CD1c-positive myeloid dendritic cell (primary cell): ENCODE results near the gene PRXL2A.

Experiments used
- DNase-seq: peaks from one replicate; pipeline ENCODE4 v3.0.0-alpha.2; 2016; ENCODE audit errors: extremely low spot score

PRXL2A gene

DNA sequence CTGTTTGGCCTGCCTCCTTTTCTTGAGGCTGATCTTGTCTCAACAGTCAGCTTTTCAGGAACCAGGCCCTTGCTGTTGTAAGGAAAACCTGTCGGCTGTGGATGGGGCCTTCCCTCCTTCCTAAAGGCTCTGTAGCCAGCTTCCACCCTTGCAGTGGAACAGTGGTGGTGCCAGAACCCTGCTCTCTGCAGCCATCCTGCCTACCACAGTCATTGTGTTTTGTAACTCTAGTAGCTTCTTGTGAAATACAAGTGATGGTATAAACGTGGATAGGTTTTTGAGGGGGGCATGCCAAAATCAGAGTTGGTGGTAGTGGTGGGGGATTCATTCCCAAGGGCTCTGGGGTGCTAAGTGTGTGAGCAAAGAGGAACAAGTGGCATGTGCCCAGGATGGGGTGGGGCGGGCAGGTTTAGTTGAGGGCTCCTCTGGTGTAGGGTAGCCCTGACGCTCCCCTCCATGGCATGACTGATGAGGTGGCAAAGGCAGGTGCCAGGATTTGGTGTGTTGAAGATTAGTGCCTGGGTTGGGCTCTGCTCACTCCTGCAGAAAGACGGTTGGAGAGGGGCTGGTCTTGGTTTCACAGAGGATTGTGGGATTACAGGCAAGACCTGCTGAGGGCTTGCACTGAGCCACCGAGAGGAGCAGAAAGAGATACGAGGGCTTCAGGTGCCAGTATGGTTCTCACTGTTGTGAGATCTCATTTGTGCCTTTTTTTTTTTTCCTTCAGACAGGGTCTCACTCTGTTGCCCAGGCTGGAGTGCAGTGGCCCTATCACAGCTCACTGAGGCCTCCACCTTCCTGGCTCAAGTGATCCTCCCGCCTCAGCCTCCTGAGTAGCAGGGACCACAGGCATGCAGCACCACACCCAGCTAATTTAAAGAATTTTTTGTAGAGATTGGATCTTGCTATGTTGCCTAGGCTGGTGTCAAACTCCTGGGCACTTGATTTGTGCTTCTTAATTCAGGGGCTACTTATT is 53.1 kb downstream of the PRXL2A start:
- no peak for DNase-seq

DNA sequence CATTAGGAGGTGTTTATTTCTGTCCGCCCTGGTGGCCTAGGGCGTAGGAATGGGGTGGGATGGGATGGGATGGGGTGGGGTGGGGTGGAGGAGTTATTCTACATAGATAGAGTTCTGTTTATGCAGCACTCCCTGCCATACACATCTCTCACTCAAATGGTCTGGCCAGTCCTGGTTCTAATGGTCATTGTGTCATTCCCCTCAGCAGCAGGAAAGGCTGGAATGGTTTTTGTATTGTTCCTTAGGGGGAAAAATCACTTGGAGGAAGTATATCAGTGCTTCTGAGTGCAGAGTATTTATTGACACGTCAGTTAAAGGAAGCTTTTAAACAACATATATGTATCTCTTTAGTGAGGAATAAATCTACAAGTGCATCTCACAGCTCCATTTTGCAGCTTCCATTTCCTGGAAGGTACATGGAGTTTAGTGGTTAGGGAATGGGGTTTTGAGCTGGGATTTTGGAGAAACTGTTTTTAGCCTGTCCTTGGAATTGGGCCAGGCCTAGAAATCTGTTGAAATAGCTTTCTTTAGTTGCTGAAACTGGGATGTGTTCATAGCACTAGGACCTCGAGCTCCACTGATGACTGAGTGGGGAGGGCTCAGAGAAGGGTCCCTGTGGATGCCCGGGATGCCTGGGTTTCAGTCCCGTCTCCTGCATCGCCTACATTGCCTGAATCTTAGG is 54.1 kb downstream of the PRXL2A start:
- DNase-seq: no peak

- DNase-seq: peak; percentile 44
Measured at GRCh38 chr10:80462981-80463741, 54.8 kb downstream of the PRXL2A start.

- DNase-seq: no peak
Measured at GRCh38 chr10:80463868-80464267, 55.5 kb downstream of the PRXL2A start.

DNA sequence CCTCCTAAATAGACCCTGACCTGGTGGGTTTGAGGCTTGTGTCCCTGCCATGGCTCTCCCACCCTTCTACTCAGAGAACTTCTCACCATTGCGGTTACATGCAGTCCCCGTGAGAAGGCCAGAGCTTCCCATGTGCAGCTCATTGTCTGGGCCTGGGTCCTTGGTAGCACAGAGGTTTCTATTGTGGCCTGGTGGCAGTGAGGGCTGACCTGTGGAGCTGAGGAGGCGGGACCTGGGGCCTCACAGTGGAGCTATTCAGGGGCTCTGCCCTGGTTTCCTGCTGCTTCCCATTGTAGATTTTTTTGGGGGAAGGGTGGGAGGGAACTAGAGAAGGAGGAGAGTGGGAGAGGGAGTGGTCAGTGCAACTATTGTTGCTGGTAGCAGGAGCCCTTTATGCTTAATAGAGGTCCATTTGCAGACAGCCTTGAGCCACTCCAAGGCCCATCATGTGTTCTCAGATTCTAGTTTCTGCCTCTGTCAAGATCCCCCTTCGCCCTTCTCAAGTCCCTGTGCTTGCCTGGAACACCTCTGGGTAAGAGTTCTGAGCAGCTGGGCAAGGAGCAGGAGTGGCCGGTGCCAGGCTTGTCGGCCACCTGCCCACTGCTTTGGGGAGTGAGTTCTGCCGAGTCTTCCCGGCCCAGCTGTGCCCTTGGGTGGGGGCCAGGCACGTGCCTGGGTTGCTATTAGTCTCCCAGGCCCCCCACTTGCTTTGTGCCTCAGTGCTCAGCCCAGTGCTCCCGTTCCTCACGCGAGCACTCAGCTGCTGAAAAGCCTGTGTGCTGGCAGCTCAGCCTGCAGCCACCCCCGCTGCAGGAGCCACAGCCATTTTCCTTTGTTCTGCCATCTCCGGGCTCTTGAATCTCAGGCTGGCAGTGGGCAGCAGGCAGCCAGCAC is 56.5 kb downstream of the PRXL2A start:
- no peak for DNase-seq

DNA sequence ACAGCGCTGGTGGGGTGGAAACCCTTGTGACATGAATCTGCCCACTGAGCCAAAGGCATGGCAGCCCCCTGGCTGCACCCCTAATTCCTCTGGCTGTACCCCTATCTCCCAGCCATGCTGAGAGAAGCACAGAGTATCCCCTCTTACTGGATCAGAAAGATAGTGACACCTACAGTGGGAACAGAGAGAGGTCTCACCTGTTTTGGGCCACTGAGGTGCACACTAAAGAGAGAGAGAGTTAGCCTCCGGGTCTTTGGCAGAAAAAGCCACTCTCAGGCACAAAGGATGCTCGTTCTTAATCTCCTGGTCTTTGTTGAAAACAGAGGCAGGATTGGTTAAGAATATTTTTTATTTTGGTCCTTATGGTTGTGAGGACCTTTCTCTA is 57.1 kb downstream of the PRXL2A start:
- no peak for DNase-seq

GRCh38 chr10:80465839-80466590 is 57.7 kb downstream of the PRXL2A start:
- no peak for DNase-seq

- no peak for DNase-seq
Measured at GRCh38 chr10:80466724-80467326, 58.5 kb downstream of the PRXL2A start.

- peak; percentile 55 for DNase-seq
Measured at GRCh38 chr10:80468002-80468401, 59.7 kb downstream of the PRXL2A start.

DNA sequence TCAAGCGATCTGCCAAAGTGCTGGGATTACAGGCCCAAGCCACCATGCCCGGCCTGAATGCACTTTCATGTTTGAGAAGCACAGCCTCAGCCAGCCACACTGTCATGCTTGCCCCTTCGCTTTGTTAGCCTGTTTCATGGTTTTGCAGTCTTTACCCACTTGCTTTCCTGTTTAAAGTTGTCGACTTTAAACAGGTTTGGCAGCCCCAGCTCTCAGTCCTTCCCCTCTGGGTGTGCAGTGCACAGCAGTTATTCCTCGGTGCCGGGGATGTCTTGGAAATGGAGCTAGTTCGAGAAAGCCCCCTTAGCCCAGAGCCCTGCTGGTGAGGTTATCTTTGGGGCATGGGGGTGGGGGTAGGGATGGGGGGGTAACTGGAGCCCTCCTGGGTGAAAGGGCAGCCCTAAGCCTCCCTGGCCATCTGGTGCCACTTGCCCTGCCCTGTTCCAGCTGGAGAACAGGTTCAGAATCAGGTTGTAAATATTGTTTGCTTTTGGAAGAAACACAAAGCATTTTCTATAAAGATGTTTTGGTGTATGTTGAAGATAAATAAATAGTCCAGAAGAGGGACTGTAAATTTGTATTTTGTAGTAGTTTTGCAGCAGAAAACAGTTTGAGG is 60.6 kb downstream of the PRXL2A start:
- DNase-seq: no peak

DNA sequence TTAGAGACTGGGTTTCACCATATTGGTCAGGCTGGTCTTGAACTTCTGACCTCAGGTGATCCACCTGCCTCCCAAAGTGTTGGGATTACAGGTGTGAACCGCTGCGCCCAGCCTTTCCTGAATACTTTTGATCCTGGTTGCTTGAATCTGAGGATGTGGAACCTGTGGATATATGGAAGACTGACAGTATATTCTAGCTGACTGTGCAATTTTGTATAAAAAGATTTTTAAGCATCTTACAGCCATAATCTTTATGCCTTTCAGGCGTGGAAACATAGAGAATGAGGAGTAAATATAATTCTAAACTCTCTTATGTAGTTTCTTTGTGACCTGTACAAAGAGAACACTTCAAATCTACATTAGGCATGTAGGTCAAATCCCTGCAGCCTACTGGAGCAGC is 61.9 kb downstream of the PRXL2A start:
- DNase-seq: no peak

DNA sequence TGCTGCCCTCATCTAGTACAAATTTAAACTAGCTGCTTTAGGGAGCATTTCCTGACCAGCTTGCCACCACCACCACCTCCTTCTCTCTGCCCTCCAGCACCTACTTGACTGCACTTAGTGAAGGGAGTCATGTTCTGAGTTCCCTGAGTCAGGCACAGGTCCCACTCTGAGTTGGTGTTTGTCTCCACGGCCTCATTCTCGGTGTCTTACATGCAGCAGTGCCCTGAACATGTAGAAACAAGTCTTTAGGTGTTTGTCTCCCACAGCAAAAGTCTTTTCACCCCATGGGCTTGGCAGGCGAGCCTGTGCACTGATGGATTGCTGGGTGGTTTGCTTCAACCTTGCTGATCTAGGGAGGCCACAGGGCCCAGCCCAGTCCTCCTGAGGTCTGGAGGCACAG is 62.6 kb downstream of the PRXL2A start:
- no peak for DNase-seq

DNA sequence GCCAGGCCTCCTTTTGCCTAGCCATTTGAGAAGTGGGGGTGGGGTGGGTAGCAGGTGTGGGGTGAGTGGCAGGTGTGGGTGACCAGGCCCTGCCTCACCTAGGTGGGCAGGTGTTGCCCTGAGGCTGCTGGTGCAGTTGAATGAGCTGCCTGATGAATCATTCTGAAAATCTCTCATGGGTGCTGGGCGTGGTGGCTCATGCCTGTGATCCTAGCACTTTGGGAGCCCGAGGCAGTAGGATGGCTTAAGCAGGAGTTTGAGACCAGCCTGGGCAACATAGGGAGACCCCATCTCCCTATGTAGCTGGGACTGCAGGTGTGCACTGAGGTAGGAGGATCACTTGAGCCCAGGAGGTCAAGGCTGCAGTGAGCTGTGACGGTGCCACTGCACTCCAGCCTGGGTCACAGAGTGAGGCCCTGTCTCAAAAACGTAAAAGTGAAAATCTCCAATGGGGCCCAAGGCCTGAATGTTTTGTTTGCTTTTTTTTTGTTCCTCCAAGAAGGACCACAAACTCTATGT is 63.4 kb downstream of the PRXL2A start:
- DNase-seq: no peak

- DNase-seq: no peak
Measured at GRCh38 chr10:80472234-80473095, 64.1 kb downstream of the PRXL2A start.

GRCh38 chr10:80473096-80473657 is 64.8 kb downstream of the PRXL2A start:
- DNase-seq: no peak

- DNase-seq: no peak
Measured at GRCh38 chr10:80473692-80474596, 65.6 kb downstream of the PRXL2A start.

GRCh38 chr10:80474597-80474910 is 66.2 kb downstream of the PRXL2A start:
- DNase-seq: no peak
